GM23338 (cell line): Measurements from ENCODE around the gene RELN. TPM values are rescaled to one million over a fixed set of nuclear protein-coding genes. Genes with fewer than 3 reads are reported as not detected.

Source experiments
- ATAC-seq: fragments of 200-7000 bp; cut with Tn5 transposase; 3 replicates; pipeline ENCODE4 v1.9.1; 2020
- DNase-seq: peaks from one replicate; pipeline ENCODE4 v3.0.0-alpha.2; 2015; ENCODE audit warnings: low spot score
- H2AFZ ChIP-seq: fragments of 200-600 bp; sonication (generic); 2 replicates; pipeline ENCODE4 v1.8.0; 2016; ENCODE audit warnings: antibody characterized with exemption, mild to moderate bottlenecking, moderate library complexity
- H3F3A ChIP-seq: fragments of 200-600 bp; sonication (generic); replicated peaks from 2 replicates; pipeline ENCODE4 v1.8.0; 2017; ENCODE audit warnings: antibody characterized with exemption, mixed run types, low read depth
- H3K27ac ChIP-seq: fragments of 200-600 bp; sonication (generic); 2 replicates; pipeline ENCODE4 v1.6.1; 2016; ENCODE audit warnings: low read depth
- H3K27me3 ChIP-seq: fragments of 200-600 bp; sonication (generic); 2 replicates; pipeline ENCODE4 v1.8.0; 2016; ENCODE audit warnings: mild to moderate bottlenecking, mixed run types, moderate library complexity; ENCODE audit not compliant: insufficient read depth
- H3K36me3 ChIP-seq: fragments of 200-600 bp; sonication (generic); 2 replicates; pipeline ENCODE4 v1.8.0; 2016; ENCODE audit warnings: mild to moderate bottlenecking; ENCODE audit not compliant: insufficient read depth
- H3K4me1 ChIP-seq: fragments of 200-600 bp; sonication (generic); 2 replicates; pipeline ENCODE4 v1.8.0; 2016; ENCODE audit warnings: mild to moderate bottlenecking, moderate library complexity; ENCODE audit not compliant: insufficient read depth
- H3K4me2 ChIP-seq: fragments of 200-600 bp; sonication (generic); 2 replicates; pipeline ENCODE4 v1.7.1; 2017; ENCODE audit warnings: mixed run types
- H3K4me3 ChIP-seq: fragments of 200-600 bp; sonication (generic); 2 replicates; pipeline ENCODE4 v1.6.1; 2016; ENCODE audit warnings: mixed run types
- H3K79me2 ChIP-seq: fragments of 200-600 bp; sonication (generic); replicated peaks from 2 replicates; pipeline ENCODE4 v1.8.0; 2017; ENCODE audit warnings: mild to moderate bottlenecking; ENCODE audit not compliant: insufficient read depth
- H3K9me2 ChIP-seq: fragments of 200-600 bp; sonication (generic); 2 replicates; pipeline ENCODE4 v1.8.0; 2017; ENCODE audit not compliant: insufficient read depth
- H4K20me1 ChIP-seq: fragments of 200-600 bp; sonication (generic); replicated peaks from 2 replicates; pipeline ENCODE4 v1.8.0; 2017; ENCODE audit warnings: mild to moderate bottlenecking; ENCODE audit not compliant: insufficient read depth
- H3K27ac Mint-ChIP-seq: 2 replicates; pipeline ENCODE4 v1.8.0; 2020; ENCODE audit warnings: inconsistent platforms, mild to moderate bottlenecking, moderate library complexity, mixed read lengths
- H3K27me3 Mint-ChIP-seq: 3 replicates; pipeline ENCODE4 v1.8.0; 2022; ENCODE audit warnings: low read depth, mild to moderate bottlenecking, moderate library complexity, mixed read lengths, inconsistent platforms; ENCODE audit not compliant: insufficient read depth, poor library complexity
- H3K36me3 Mint-ChIP-seq: 3 replicates; pipeline ENCODE4 v1.8.0; 2021; ENCODE audit warnings: low read depth, mild to moderate bottlenecking, inconsistent platforms, moderate library complexity, mixed read lengths
- H3K4me1 Mint-ChIP-seq: 3 replicates; pipeline ENCODE4 v1.8.0; 2020; ENCODE audit warnings: mild to moderate bottlenecking, inconsistent platforms, mixed read lengths
- H3K4me3 Mint-ChIP-seq: 3 replicates; pipeline ENCODE4 v1.8.0; 2021; ENCODE audit warnings: moderate library complexity, mild to moderate bottlenecking, inconsistent platforms, mixed read lengths
- H3K9me3 Mint-ChIP-seq: 3 replicates; pipeline ENCODE4 v1.8.0; 2020; ENCODE audit warnings: moderate library complexity, mild to moderate bottlenecking, inconsistent platforms, mixed read lengths
- CREB1 ChIP-seq: fragments of 250-450 bp; sonication (Bioruptor Pico); IDR thresholded peaks from 2 replicates; pipeline ENCODE4 v1.5.0; 2020; ENCODE audit warnings: low read depth, mild to moderate bottlenecking, moderate library complexity
- CTCF ChIP-seq, 2 experiments: fragments of 200-600 bp in 1 of 2; sonication (generic) in 1 of 2; conservative IDR thresholded peaks; 2 replicates each; pipeline versions ENCODE4 v1.5.1 to v1.6.1; 2016 to 2017; ENCODE audit warnings: antibody characterized with exemption in 2 of 2, low read depth in 2 of 2, mild to moderate bottlenecking in 2 of 2, moderate library complexity in 1 of 2
- EZH2 ChIP-seq: fragments of 200-600 bp; sonication (generic); IDR thresholded peaks from one replicate; pipeline ENCODE4 v1.8.0; 2017; ENCODE audit warnings: antibody characterized with exemption, mild to moderate bottlenecking, low read depth; ENCODE audit not compliant: unreplicated experiment
- EZH2phosphoT487 ChIP-seq: fragments of 200-600 bp; sonication (generic); IDR thresholded peaks from one replicate; pipeline ENCODE4 v1.8.1; 2018; ENCODE audit warnings: antibody characterized with exemption; ENCODE audit not compliant: unreplicated experiment
- JUNB ChIP-seq: IDR thresholded peaks from one replicate; pipeline ENCODE4 v1.6.1; 2016; ENCODE audit warnings: antibody characterized with exemption; ENCODE audit not compliant: unreplicated experiment
- NANOG ChIP-seq: IDR thresholded peaks from 2 replicates; pipeline ENCODE4 v1.6.1; 2016; ENCODE audit warnings: antibody characterized with exemption, borderline replicate concordance
- POLR2AphosphoS5 ChIP-seq: IDR thresholded peaks from 2 replicates; pipeline ENCODE4 v1.6.1; 2016; ENCODE audit warnings: antibody characterized with exemption, low read depth
- REST ChIP-seq: IDR thresholded peaks from one replicate; pipeline ENCODE4 v1.6.1; 2018; ENCODE audit warnings: antibody characterized with exemption; ENCODE audit not compliant: unreplicated experiment
- STAT1 ChIP-seq: IDR thresholded peaks from one replicate; pipeline ENCODE4 v1.6.1; 2016; ENCODE audit warnings: antibody characterized with exemption; ENCODE audit not compliant: unreplicated experiment
- ZNF114 ChIP-seq: fragments of 250-450 bp; sonication (Bioruptor Pico); IDR thresholded peaks from 2 replicates; pipeline ENCODE4 v1.5.0; 2020; ENCODE audit warnings: mild to moderate bottlenecking, moderate library complexity
- ZNF331 ChIP-seq: fragments of 250-450 bp; sonication (Bioruptor Pico); IDR thresholded peaks from 2 replicates; pipeline ENCODE4 v1.5.0; 2020; ENCODE audit warnings: low read depth, mild to moderate bottlenecking, moderate library complexity
- polyA plus RNA-seq: library from polyadenylated mRNA; unstranded; fragments of >200 nt; fragmentation: Nextera tagmentation; extraction: Ambion mirVana; gene quantifications from 2 replicates; pipeline ENCODE4 v1.2.1, GENCODE V29; 2016
- total RNA-seq: library from RNA; depleted of rRNA; stranded (reverse); fragments of >200 nt; shearing (Covaris generic); gene quantifications from 2 replicates; pipeline ENCODE4 v1.2.3, GENCODE V29; 2014
- TF ChIP-seq, protein P1 (sequence below): IDR thresholded peaks from 2 replicates; pipeline ENCODE4 v1.6.1; 2016; ENCODE audit warnings: antibody characterized with exemption
- TF ChIP-seq, protein P2 (sequence below): fragments of 250-450 bp; sonication (Bioruptor Pico); IDR thresholded peaks from 2 replicates; pipeline ENCODE4 v1.5.0; 2020; ENCODE audit warnings: mild to moderate bottlenecking, moderate library complexity

Gene RELN
- total and polyA plus RNA-seq, 2 experiments from 2014 or later: 0.10 to 0.76 TPM

DNA sequence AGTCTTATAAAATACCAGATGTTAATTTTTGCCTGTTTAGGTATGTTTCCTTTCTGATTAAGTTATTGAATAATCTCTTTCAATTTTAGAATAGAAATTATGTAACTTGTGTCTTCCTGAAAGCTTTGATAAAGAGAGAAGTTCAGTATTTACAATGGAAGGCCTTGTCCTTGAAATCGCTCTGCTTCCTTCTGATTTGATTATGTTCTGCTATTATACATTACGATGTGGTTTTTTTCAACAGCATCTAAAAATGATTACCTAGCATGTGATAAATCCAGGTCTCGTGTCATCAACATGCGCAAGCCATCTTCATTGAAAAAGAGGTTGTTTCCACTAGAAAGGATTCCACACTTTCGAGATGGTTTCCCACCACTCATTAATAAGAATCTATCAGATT, 447.0 kb downstream of the RELN start:
- Histone ChIP-seq H3K4me3 (no peak overlapping the region), H2AFZ (no peak overlapping the region), H3K4me2 (no peak overlapping the region), H3K36me3 (no peaks in the 10 kb centered on the region), H4K20me1 (no peaks in the 10 kb centered on the region), H3F3A (no peaks in the 10 kb centered on the region), H3K9me2 (no peaks in the 10 kb centered on the region), H3K4me1 (no peaks in the 10 kb centered on the region), H3K79me2 (no peaks in the 10 kb centered on the region), H3K27ac (no peak overlapping the region), H3K27me3 (no peaks in the 10 kb centered on the region)
- no peak overlapping the region for H3K27ac Mint-ChIP-seq
- no peaks in the 10 kb centered on the region for H3K9me3 Mint-ChIP-seq
- DNase-seq (no peak), ATAC-seq (no peak)
- H3K36me3 Mint-ChIP-seq: no peaks in the 10 kb centered on the region
- no peak for TF ChIP-seq EZH2phosphoT487
- TF ChIP-seq CTCF (conservative IDR thresholded peaks at IDR 0.05; ENCODE audit: low read depth in 2 of 2): no peak
- no peak for TF ChIP-seq POLR2AphosphoS5
- TF ChIP-seq CREB1 (CRISPR knock-in tag): no peak
- TF ChIP-seq ZNF114 (CRISPR knock-in tag): no peak
- no peak for TF ChIP-seq EZH2
- TF ChIP-seq, protein P1, sequence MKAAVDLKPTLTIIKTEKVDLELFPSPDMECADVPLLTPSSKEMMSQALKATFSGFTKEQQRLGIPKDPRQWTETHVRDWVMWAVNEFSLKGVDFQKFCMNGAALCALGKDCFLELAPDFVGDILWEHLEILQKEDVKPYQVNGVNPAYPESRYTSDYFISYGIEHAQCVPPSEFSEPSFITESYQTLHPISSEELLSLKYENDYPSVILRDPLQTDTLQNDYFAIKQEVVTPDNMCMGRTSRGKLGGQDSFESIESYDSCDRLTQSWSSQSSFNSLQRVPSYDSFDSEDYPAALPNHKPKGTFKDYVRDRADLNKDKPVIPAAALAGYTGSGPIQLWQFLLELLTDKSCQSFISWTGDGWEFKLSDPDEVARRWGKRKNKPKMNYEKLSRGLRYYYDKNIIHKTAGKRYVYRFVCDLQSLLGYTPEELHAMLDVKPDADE: no peak
- TF ChIP-seq, protein P2, sequence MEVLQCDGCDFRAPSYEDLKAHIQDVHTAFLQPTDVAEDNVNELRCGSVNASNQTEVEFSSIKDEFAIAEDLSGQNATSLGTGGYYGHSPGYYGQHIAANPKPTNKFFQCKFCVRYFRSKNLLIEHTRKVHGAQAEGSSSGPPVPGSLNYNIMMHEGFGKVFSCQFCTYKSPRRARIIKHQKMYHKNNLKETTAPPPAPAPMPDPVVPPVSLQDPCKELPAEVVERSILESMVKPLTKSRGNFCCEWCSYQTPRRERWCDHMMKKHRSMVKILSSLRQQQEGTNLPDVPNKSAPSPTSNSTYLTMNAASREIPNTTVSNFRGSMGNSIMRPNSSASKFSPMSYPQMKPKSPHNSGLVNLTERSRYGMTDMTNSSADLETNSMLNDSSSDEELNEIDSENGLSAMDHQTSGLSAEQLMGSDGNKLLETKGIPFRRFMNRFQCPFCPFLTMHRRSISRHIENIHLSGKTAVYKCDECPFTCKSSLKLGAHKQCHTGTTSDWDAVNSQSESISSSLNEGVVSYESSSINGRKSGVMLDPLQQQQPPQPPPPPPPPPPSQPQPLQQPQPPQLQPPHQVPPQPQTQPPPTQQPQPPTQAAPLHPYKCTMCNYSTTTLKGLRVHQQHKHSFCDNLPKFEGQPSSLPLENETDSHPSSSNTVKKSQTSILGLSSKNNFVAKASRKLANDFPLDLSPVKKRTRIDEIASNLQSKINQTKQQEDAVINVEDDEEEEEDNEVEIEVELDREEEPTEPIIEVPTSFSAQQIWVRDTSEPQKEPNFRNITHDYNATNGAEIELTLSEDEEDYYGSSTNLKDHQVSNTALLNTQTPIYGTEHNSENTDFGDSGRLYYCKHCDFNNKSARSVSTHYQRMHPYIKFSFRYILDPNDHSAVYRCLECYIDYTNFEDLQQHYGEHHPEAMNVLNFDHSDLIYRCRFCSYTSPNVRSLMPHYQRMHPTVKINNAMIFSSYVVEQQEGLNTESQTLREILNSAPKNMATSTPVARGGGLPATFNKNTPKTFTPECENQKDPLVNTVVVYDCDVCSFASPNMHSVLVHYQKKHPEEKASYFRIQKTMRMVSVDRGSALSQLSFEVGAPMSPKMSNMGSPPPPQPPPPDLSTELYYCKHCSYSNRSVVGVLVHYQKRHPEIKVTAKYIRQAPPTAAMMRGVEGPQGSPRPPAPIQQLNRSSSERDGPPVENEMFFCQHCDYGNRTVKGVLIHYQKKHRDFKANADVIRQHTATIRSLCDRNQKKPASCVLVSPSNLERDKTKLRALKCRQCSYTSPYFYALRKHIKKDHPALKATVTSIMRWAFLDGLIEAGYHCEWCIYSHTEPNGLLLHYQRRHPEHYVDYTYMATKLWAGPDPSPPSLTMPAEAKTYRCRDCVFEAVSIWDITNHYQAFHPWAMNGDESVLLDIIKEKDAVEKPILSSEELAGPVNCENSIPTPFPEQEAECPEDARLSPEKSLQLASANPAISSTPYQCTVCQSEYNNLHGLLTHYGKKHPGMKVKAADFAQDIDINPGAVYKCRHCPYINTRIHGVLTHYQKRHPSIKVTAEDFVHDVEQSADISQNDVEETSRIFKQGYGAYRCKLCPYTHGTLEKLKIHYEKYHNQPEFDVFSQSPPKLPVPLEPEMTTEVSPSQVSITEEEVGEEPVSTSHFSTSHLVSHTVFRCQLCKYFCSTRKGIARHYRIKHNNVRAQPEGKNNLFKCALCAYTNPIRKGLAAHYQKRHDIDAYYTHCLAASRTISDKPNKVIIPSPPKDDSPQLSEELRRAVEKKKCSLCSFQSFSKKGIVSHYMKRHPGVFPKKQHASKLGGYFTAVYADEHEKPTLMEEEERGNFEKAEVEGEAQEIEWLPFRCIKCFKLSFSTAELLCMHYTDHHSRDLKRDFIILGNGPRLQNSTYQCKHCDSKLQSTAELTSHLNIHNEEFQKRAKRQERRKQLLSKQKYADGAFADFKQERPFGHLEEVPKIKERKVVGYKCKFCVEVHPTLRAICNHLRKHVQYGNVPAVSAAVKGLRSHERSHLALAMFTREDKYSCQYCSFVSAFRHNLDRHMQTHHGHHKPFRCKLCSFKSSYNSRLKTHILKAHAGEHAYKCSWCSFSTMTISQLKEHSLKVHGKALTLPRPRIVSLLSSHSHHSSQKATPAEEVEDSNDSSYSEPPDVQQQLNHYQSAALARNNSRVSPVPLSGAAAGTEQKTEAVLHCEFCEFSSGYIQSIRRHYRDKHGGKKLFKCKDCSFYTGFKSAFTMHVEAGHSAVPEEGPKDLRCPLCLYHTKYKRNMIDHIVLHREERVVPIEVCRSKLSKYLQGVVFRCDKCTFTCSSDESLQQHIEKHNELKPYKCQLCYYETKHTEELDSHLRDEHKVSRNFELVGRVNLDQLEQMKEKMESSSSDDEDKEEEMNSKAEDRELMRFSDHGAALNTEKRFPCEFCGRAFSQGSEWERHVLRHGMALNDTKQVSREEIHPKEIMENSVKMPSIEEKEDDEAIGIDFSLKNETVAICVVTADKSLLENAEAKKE (CRISPR knock-in tag): no peak
- no peak for TF ChIP-seq JUNB
- no peak for TF ChIP-seq ZNF331 (CRISPR knock-in tag)
- TF ChIP-seq REST: no peak
- TF ChIP-seq NANOG: no peak
- TF ChIP-seq STAT1: no peak
- H3K4me1 Mint-ChIP-seq: no peaks in the 10 kb centered on the region
- no peaks in the 10 kb centered on the region for H3K27me3 Mint-ChIP-seq
- H3K4me3 Mint-ChIP-seq: no peak overlapping the region
